K562 (cell line): Measurements from ENCODE around the gene NKIRAS2. TPM values are rescaled to one million over a fixed set of nuclear protein-coding genes. Genes with fewer than 3 reads are reported as not detected.

Experiments
- ATAC-seq: fragments of 200-7000 bp; cut with Tn5 transposase; 3 replicates; pipeline ENCODE4 v1.9.1; 2020; ENCODE audit warnings: moderate library complexity
- BruUV-seq: library from RNA; stranded (reverse); fragments of 400-500 nt; replicated peaks from 2 replicates; lab custom pipeline; 2021; lab: Mats Ljungman, UMichigan
- CTCF ChIA-PET: fragments of 300-600 bp; formaldehyde crosslinking; extraction: SDS; loops from one replicate; lab custom pipeline; 2021; ENCODE audit warnings: low intra/inter-chr PET ratio; lab: Yijun Ruan, JAX
- POLR2A ChIA-PET: fragments of 300-600, 350-650 bp; sonication (Branson Sonifier 250); formaldehyde crosslinking; extraction: SDS; loops from one replicate; lab custom pipeline; 2021; ENCODE audit warnings: antibody characterized with exemption, inconsistent platforms; lab: Yijun Ruan, JAX
- DNase-seq, 4 experiments: peaks; one replicate each; pipeline versions ENCODE4 v3.0.0 to v3.0.0-alpha.2; 2011 to 2018; ENCODE audit warnings: low spot score in 3 of 4, mixed read lengths in 3 of 4; ENCODE audit errors: extremely low read depth in 1 of 4
- FAIRE-seq: peaks from 2 replicates; lab custom pipeline; 2011; peaks lifted over from hg19 to GRCh38; lab: Jason Lieb, UNC
- H2AFZ ChIP-seq: 2 replicates; pipeline ENCODE4 v1.6.0; 2011; ENCODE audit warnings: low read depth, low read length, control low read depth, inconsistent platforms
- H3K27ac ChIP-seq: fragments of 200-600 bp; 3 replicates; pipeline ENCODE4 v1.8.0; 2011; ENCODE audit warnings: low read depth, mild to moderate bottlenecking, control low read depth, inconsistent platforms, low read length, moderate library complexity, mixed read lengths; ENCODE audit errors: extremely low read depth
- H3K27me3 ChIP-seq, 2 experiments: fragments of 300-600 bp in 1 of 2; 2 replicates in 1 of 2; 3 replicates in 1 of 2; pipeline versions ENCODE4 v1.6.0 to v1.8.0; 2011; ENCODE audit warnings: inconsistent platforms in 2 of 2, low read length in 2 of 2, mild to moderate bottlenecking in 1 of 2, mixed read lengths in 1 of 2, moderate library complexity in 1 of 2; ENCODE audit not compliant: control insufficient read depth in 2 of 2, insufficient read depth in 2 of 2
- H3K36me3 ChIP-seq: fragments of 300-600 bp; 3 replicates; pipeline ENCODE4 v1.8.0; 2011; ENCODE audit warnings: mild to moderate bottlenecking, low read length, inconsistent platforms; ENCODE audit not compliant: control insufficient read depth, insufficient read depth
- H3K4me1 ChIP-seq, 2 experiments: fragments of 200-600 bp in 1 of 2; replicated peaks in 1 of 2; 2 replicates in 1 of 2; 3 replicates in 1 of 2; pipeline versions ENCODE4 v1.5.1 to v1.8.0; 2011; ENCODE audit warnings: inconsistent platforms in 2 of 2, low read length in 2 of 2, mild to moderate bottlenecking in 1 of 2, mixed read lengths in 1 of 2, moderate library complexity in 1 of 2; ENCODE audit not compliant: control insufficient read depth in 2 of 2, insufficient read depth in 2 of 2
- H3K4me2 ChIP-seq: 2 replicates; pipeline ENCODE4 v1.6.1; 2011; ENCODE audit warnings: low read length, control low read depth, inconsistent platforms, mixed read lengths; ENCODE audit not compliant: insufficient read depth
- H3K4me3 ChIP-seq: fragments of 200-600 bp; sonication (generic), shearing (Covaris generic); 2 replicates; pipeline ENCODE4 v1.5.1; 2016; ENCODE audit warnings: control low read depth, inconsistent platforms
- H3K79me2 ChIP-seq: fragments of 200-600 bp; 3 replicates; pipeline ENCODE4 v1.8.0; 2011; ENCODE audit warnings: low read length, inconsistent platforms; ENCODE audit not compliant: control insufficient read depth, insufficient read depth
- H3K9ac ChIP-seq, 2 experiments: 2 replicates each; pipeline versions ENCODE4 v1.6.0 to v1.6.1; 2011; ENCODE audit warnings: low read depth in 2 of 2, low read length in 2 of 2, control low read depth in 1 of 2, inconsistent platforms in 1 of 2, mild to moderate bottlenecking in 1 of 2, mixed read lengths in 1 of 2; ENCODE audit not compliant: insufficient read depth in 1 of 2
- H3K9me1 ChIP-seq: one replicate; pipeline ENCODE4 v1.6.0; 2011; ENCODE audit warnings: inconsistent platforms, mild to moderate bottlenecking, low read length, moderate library complexity; ENCODE audit not compliant: control insufficient read depth, insufficient read depth
- H3K9me3 ChIP-seq: replicated peaks from 2 replicates; pipeline ENCODE4 v1.5.1; 2011; ENCODE audit warnings: low read depth, low read length, inconsistent platforms; ENCODE audit not compliant: control insufficient read depth, insufficient read depth
- H4K20me1 ChIP-seq: replicated peaks from 2 replicates; pipeline ENCODE4 v1.6.1; 2011; ENCODE audit warnings: low read length, inconsistent platforms, mixed read lengths; ENCODE audit not compliant: control insufficient read depth, insufficient read depth
- ETS1 ChIP-seq: conservative IDR thresholded peaks from 2 replicates; pipeline ENCODE4 v1.6.1; 2011; ENCODE audit warnings: low read depth, mild to moderate bottlenecking, low read length; ENCODE audit not compliant: control insufficient read depth
- HNRNPUL1 ChIP-seq: fragments of 200-400 bp; formaldehyde crosslinking; IDR thresholded peaks from 2 replicates; pipeline ENCODE4 v1.6.1; 2017; ENCODE audit warnings: low read length
- IRF2 ChIP-seq: sonication (generic); formaldehyde crosslinking; IDR thresholded peaks from 2 replicates; pipeline ENCODE4 v1.8.1; 2022; ENCODE audit warnings: mild to moderate bottlenecking, missing genetic modification reagents
- PHB ChIP-seq: fragments of 250-450 bp; sonication (Bioruptor Pico); IDR thresholded peaks from 2 replicates; pipeline ENCODE4 v1.5.0; 2021
- ZBTB11 ChIP-seq, 3 experiments: fragments of 200-800 bp in 1 of 3; fragments of 250-450 bp in 1 of 3; fragments of 450-650 bp in 1 of 3; sonication (Bioruptor Pico) in 1 of 3; sonication (Bioruptor generic) in 1 of 3; formaldehyde crosslinking in 1 of 3; IDR thresholded peaks; 2 replicates each; pipeline versions ENCODE4 v1.6.1 to v1.8.0; 2016 to 2022; ENCODE audit warnings: mild to moderate bottlenecking in 2 of 3, missing genetic modification characterization in 2 of 3, missing compliant biosample characterization in 1 of 3, moderate library complexity in 1 of 3
- WGBS: fragments of 100-300 bp; shearing (Covaris generic); methylation state at CpG from one replicate; pipeline ENCODE4 v1.1.6; 2016; ENCODE audit warnings: low coverage, mixed read lengths; ENCODE audit not compliant: insufficient coverage; ENCODE audit errors: missing lambda C conversion rate; 5-methylcytosine and 5-hydroxymethylcytosine counted together
- in situ Hi-C: fragments of 300-500 bp; cut with MboI; formaldehyde crosslinking; loops from 4 replicates; pipeline ENCODE4 v1.15.0; 2018; ENCODE audit warnings: inconsistent platforms, mixed read lengths
- intact Hi-C: fragments of 100-400 bp; cut with micrococcal nuclease; formaldehyde crosslinking; loops from 2 replicates; pipeline ENCODE4 v1.14.2; 2022
- polyA plus RNA-seq, 8 experiments: library from polyadenylated mRNA; depleted of rRNA in 4 of 8; stranded (reverse) in 5 of 8; unstranded in 3 of 8; fragments of >200 nt; fragmentation: Nextera tagmentation in 2 of 8; fragmentation: Illumina TruSeq in 1 of 8; extraction: Ambion mirVana in 2 of 8; extraction: Trizol in 1 of 8; gene quantifications; 2 replicates each; pipeline versions ENCODE4 v1.2.1 to v1.2.3, GENCODE V29; 2011 to 2014; ENCODE audit warnings: inconsistent platforms in 1 of 8, missing spikeins in 1 of 8
- total RNA-seq, 7 experiments: library from RNA; depleted of rRNA in 6 of 7; stranded (reverse); fragments of >200 nt in 6 of 7; fragmentation: Illumina TruSeq in 2 of 7; extraction: Trizol in 2 of 7; gene quantifications; 2 replicates each; pipeline versions ENCODE4 v1.2.1 to v1.2.3, GENCODE V29; 2011 to 2021; ENCODE audit warnings: low replicate concordance in 1 of 7

Gene NKIRAS2
- total and polyA plus RNA-seq, 9 of the 15 experiments (the other 6 are each of a cell fraction or from before 2014, with no cell fraction given) = 10.1 to 65.5 (median 29.8) TPM

DNA sequence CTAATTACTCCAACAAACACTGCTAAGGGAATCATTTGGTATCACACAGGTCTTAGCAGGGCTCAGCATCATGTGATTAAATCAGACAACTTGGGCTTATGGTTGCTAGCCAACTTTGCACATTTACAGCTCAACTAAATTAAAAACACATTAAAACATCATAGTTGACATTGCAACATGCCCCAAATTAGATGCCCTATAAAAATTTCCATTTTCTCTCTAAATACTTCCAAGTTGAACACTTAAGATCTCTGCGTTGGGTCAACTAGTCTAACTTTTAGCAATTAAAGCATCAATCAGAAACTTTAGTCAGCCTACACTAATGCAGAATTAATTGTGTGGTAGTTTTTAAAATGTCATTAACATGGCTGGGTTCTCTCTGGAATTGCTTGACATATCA lies 14.7 kb upstream of the NKIRAS2 start:
- intact Hi-C loops = no loop called here
- Histone ChIP-seq H3K27me3 (no peaks in the 10 kb centered on the region), H2AFZ (no peak overlapping the region), H4K20me1 (peaks cover 26% of the 10 kb centered on the region)
- WGBS = 95% methylated on average over 1 of the region's 1 CpG
- in situ Hi-C loops = no loop called here
- CTCF ChIA-PET = no interaction called here
- TSS peak; percentile 19 for BruUV-seq
- no peak for TF ChIP-seq IRF2
- no peak for TF ChIP-seq PHB
- no peak for TF ChIP-seq HNRNPUL1
- TF ChIP-seq ETS1 = no peak
- no peak for TF ChIP-seq ZBTB11 (CRISPR knock-in tag; IDR thresholded peaks at IDR 0.05)
- TF ChIP-seq, all 486 proteins: peak for 0
- Histone ChIP-seq H3K79me2 (peaks cover 92% of the 10 kb centered on the region), H3K4me1 (no peaks in the 10 kb centered on the region; a peak in 1 of 5 replicates), H3K4me3 (no peak overlapping the region), H3K27ac (no peak overlapping the region), H3K4me2 (no peak overlapping the region), H3K9me1 (no peaks in the 10 kb centered on the region), H3K36me3 (peaks cover 63% of the 10 kb centered on the region), H3K9ac (no peak overlapping the region), H3K9me3 (no peaks in the 10 kb centered on the region)
- DNase-seq = no peak
- FAIRE-seq = no peak
- ATAC-seq = no peak
- POLR2A ChIA-PET = interaction anchor here (0.8 to 4.3 kb wide), 7 partner anchors 8 to 30 kb away, joined by 3 to 37 read pairs (median 4); partner anchors contain the start of gene DNAJC7
